Mucosa of rectum (tissue), 2 donors: ENCODE measurements around the gene PDCD1.

ENCODE experiments used
- H3K27ac ChIP-seq, 2 donors: one replicate each; pipeline ENCODE4 v1.7.0; 2013; ENCODE audit warnings: inconsistent platforms in 2 of 2, low read depth in 2 of 2, low read length in 2 of 2
- H3K27me3 ChIP-seq, 2 donors: one replicate each; pipeline ENCODE4 v1.7.0; 2013; ENCODE audit warnings: low read length in 2 of 2; ENCODE audit not compliant: control insufficient read depth in 2 of 2, insufficient read depth in 2 of 2
- H3K36me3 ChIP-seq, 2 donors: one replicate each; pipeline ENCODE4 v1.7.0; 2013; ENCODE audit warnings: low read length in 2 of 2; ENCODE audit not compliant: control insufficient read depth in 2 of 2, insufficient read depth in 2 of 2
- H3K4me1 ChIP-seq, 2 donors: one replicate each; pipeline ENCODE4 v1.7.0; 2013; ENCODE audit warnings: low read length in 2 of 2, mild to moderate bottlenecking in 1 of 2; ENCODE audit not compliant: control insufficient read depth in 2 of 2, insufficient read depth in 2 of 2
- H3K4me3 ChIP-seq, 2 donors: one replicate each; pipeline ENCODE4 v1.7.0; 2013; ENCODE audit warnings: low read length in 2 of 2
- H3K9ac ChIP-seq, 2 donors: one replicate each; pipeline ENCODE4 v1.7.0; 2013; ENCODE audit warnings: low read length in 2 of 2, low read depth in 1 of 2, mild to moderate bottlenecking in 1 of 2
- H3K9me3 ChIP-seq, 2 donors: one replicate each; pipeline ENCODE4 v1.7.0; 2013; ENCODE audit warnings: low read length in 2 of 2; ENCODE audit not compliant: control insufficient read depth in 2 of 2
- donor health status: healthy.
- donor health status: Normal muscosa, but diverticular disease.

PDCD1 gene

GRCh38 chr2:241865416-241865956 is 6.8 kb upstream of the PDCD1 start:
- peaks cover 0 to under 1% of the 10 kb centered on the region in 2 donors for H3K4me1 ChIP-seq
- no peaks in the 10 kb centered on the region for H3K9me3 ChIP-seq
- H3K36me3 ChIP-seq = no peaks in the 10 kb centered on the region
- no peak overlapping the region for H3K9ac ChIP-seq
- no peak overlapping the region for H3K27ac ChIP-seq
- peaks cover 19 to 39% of the 10 kb centered on the region in 2 donors for H3K27me3 ChIP-seq
- no peak overlapping the region for H3K4me3 ChIP-seq

GRCh38 chr2:241864850-241865213 is 6.1 kb upstream of the PDCD1 start:
- Histone ChIP-seq H3K4me1 (peaks cover 2 to 3% of the 10 kb centered on the region in 2 donors), H3K9me3 (no peaks in the 10 kb centered on the region), H3K27me3 (peaks cover 19 to 42% of the 10 kb centered on the region in 2 donors), H3K4me3 (no peak overlapping the region), H3K27ac (no peak overlapping the region), H3K36me3 (no peaks in the 10 kb centered on the region), H3K9ac (no peak overlapping the region)

DNA sequence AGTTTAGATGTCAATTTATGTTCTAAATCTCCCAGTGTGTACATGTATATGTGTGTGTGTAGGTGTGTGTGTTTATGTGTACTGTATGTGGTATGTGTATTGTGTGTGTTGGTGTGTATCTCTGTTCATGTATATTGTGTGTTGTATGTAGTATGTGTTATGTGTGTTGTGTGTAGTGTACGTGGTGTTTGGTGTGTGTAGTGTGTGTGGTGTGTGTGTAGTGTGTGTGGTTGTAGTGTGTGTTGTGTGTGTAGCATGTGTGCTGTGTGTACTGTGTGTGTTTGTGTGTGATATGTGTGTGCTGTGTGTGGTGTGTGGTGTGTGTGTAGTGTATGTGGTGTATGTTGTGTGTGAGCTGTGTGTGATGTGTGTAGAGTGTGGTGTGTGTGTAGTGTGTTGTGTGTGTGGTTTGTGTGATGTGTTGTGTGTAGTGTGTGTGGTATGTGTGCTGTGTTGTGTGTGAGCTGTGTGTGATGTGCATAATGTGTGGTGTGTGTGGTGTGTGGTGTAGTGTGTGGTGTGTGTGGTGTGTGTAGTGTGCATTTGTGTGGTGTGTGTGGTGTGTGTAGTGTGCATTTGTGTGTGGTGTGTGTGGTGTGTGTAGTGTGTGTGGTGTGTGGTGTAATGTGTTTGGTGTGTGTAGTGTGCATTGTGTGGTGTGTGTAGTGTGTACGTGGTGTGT is 5.6 kb upstream of the PDCD1 start:
- Histone ChIP-seq H3K27me3 (peaks cover 19 to 42% of the 10 kb centered on the region in 2 donors), H3K9me3 (no peaks in the 10 kb centered on the region), H3K4me3 (no peak overlapping the region), H3K4me1 (peaks cover 4 to 8% of the 10 kb centered on the region in 2 donors), H3K9ac (no peak overlapping the region), H3K36me3 (no peaks in the 10 kb centered on the region), H3K27ac (no peak overlapping the region)

DNA sequence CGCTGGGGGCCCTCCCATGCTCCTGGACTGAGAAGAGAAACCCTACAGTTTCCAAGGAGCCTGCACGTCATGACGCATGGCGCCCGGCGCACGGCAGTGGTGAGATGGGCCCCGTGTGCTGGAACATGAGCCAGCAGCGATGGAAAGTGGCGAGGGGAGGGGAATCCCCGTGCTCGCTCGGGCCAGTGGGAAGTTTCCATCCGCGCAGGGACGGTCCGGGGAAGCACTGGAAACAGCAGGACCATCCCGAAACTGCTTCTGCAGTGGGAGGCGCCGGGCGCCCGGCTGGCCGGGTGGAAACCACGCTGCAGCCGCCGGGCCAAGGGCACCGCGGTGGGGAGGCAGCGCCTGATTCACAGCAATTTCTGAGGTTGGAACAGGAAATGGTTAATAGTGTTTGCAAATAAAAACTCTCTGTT is 4.9 kb upstream of the PDCD1 start:
- peak overlapping the region in 1 of 2 donors; percentile 43 for H3K27ac ChIP-seq
- no peaks in the 10 kb centered on the region for H3K36me3 ChIP-seq
- H3K9me3 ChIP-seq = no peaks in the 10 kb centered on the region
- H3K9ac ChIP-seq = no peak overlapping the region
- peaks cover 19 to 40% of the 10 kb centered on the region in 2 donors for H3K27me3 ChIP-seq
- no peak overlapping the region for H3K4me3 ChIP-seq
- H3K4me1 ChIP-seq = peaks cover 8 to 11% of the 10 kb centered on the region in 2 donors

DNA sequence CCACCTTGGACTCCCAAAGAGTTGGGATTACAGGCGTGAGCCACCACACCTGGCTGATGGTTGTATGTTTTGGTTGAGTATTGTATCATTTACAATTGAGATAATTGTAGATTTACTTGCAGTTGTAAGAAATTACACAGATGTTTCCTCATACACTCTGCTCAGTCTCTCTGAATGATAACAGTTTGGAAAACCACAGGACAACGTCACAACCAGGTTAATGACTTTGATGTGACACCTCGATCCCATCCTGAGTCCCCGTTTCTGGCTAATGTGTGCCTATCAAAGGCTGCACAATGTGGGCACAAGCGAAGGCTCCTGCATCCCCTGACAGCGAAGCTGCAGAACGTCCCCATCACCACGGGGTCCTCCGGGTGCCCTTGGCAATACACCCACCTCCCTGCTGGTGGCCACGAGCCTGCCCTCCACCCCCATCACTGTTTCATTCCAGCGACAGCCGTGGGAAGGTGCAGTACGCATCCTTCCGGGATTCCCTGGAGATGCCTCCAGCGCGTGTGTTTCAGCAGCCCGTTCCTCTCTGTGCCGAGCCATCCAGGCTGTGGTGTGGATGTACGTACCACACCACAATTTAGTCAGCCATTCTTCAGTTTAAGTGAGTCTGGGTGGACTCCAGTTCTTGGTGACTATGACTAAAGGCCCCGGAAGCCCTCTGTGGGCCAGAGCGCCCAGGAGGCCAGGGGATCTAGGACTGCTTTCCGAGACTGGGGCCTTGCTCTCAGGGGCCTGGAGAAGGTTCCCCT is 4.3 kb upstream of the PDCD1 start:
- peaks cover 19 to 34% of the 10 kb centered on the region in 2 donors for H3K27me3 ChIP-seq
- H3K9me3 ChIP-seq = no peaks in the 10 kb centered on the region
- no peak overlapping the region for H3K4me3 ChIP-seq
- no peaks in the 10 kb centered on the region for H3K36me3 ChIP-seq
- no peak overlapping the region for H3K9ac ChIP-seq
- H3K4me1 ChIP-seq = peaks cover 8 to 11% of the 10 kb centered on the region in 2 donors
- peak overlapping the region in 1 of 2 donors; percentile 43 for H3K27ac ChIP-seq

- Histone ChIP-seq H3K9ac (no peak overlapping the region), H3K27ac (no peak overlapping the region), H3K27me3 (peaks cover 19 to 29% of the 10 kb centered on the region in 2 donors), H3K36me3 (no peaks in the 10 kb centered on the region), H3K4me1 (peaks cover 8 to 11% of the 10 kb centered on the region in 2 donors), H3K4me3 (no peak overlapping the region), H3K9me3 (no peaks in the 10 kb centered on the region)
These were observed 3.4 kb upstream of the PDCD1 start for GRCh38 chr2:241862093-241862492.

DNA sequence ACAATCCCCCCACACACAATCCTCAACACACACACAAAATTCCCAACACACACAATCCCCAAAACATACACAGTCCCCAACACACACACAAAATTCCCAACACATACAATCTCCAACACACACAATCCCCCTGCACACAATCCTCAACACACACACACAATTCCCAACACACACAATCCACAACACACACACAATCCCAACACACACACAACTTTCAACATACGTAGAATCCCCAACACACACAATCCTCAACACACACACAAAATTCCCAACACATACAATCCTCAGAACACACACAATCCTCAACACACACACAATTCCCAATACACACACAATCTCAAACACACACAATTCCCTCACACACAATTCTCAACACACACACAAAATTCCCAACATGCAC is 2.6 kb upstream of the PDCD1 start:
- Histone ChIP-seq H3K9me3 (no peaks in the 10 kb centered on the region), H3K9ac (no peak overlapping the region), H3K36me3 (no peaks in the 10 kb centered on the region), H3K27ac (no peak overlapping the region), H3K4me3 (no peak overlapping the region), H3K27me3 (peaks cover 19 to 28% of the 10 kb centered on the region in 2 donors), H3K4me1 (peaks cover 8 to 11% of the 10 kb centered on the region in 2 donors)

DNA sequence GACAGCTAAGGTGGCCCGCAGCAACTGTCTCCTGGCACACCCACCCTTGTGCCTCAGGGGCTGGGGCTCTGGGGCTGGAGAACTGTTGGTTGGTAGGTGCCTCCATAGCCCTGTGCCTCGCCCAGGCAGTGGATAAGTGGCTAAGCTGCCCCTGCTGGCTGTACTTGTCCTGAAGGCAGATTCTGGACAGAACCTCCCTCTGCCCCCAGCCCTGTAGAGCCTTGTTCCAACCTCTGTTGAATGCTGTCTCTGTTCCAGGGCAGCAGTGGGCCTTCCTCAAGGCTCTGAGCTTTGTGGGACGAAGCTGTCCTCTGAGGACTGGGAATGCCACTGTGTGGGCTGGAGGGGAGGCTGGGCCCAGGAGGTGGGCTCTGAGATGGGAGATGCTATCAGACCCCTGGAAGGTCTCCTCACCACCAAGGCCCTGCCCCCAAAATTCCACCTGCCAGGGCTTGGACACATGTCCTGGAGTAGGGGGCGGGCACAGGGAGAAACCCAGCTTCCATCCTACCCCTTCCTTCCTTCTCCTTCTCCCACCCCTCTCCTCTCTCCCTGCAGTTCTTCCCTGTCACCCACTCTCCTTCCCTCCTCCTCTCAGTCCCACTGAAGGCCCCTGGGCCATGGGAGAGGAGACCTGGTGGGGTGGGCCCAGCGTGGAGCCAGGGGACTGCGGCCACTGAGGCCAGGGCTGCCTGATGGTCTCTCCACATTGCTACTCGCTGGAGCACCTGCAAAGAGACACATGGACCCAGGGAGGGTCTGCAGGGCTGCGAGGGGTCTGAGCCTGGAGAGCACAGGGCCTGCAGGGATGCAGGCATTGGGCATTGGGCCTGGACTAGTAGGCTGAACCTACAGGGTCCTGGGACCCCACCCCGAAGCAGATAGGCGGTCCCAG is 1.7 kb upstream of the PDCD1 start:
- no peak overlapping the region for H3K4me3 ChIP-seq

GRCh38 chr2:241859436-241860183 is 916 bp upstream of the PDCD1 start:
- peak overlapping the region in 1 of 2 donors; percentile 57 for H3K9ac ChIP-seq

More for the DNA sequence above, 1.7 kb upstream of the PDCD1 start:
- peaks cover 15 to 22% of the 10 kb centered on the region in 2 donors for H3K27me3 ChIP-seq
- peaks cover 8 to 11% of the 10 kb centered on the region in 2 donors for H3K4me1 ChIP-seq
- peak overlapping the region; percentile 61 to 70 for H3K27ac ChIP-seq
- no peaks in the 10 kb centered on the region for H3K9me3 ChIP-seq
- H3K36me3 ChIP-seq = no peaks in the 10 kb centered on the region
- H3K9ac ChIP-seq = peak overlapping the region in 1 of 2 donors; percentile 57

More at GRCh38 chr2:241859436-241860183, 916 bp upstream of the PDCD1 start:
- peak overlapping the region; percentile 61 to 70 for H3K27ac ChIP-seq
- no peaks in the 10 kb centered on the region for H3K36me3 ChIP-seq
- H3K4me1 ChIP-seq = peaks cover 8 to 11% of the 10 kb centered on the region in 2 donors
- peak overlapping the region in 1 of 2 donors; percentile 41 for H3K4me3 ChIP-seq
- peaks cover 9 to 14% of the 10 kb centered on the region in 2 donors for H3K27me3 ChIP-seq
- H3K9me3 ChIP-seq = no peaks in the 10 kb centered on the region
